ENCODE measurements around the gene ANKLE1. TPM values are rescaled to one million over a fixed set of nuclear protein-coding genes. Genes with fewer than 3 reads are reported as not detected.

The ANKLE1 gene
- total RNA-seq, 4 donors from 2014 or later: 0.07 to 1.1 (median 0.36) TPM

DNA sequence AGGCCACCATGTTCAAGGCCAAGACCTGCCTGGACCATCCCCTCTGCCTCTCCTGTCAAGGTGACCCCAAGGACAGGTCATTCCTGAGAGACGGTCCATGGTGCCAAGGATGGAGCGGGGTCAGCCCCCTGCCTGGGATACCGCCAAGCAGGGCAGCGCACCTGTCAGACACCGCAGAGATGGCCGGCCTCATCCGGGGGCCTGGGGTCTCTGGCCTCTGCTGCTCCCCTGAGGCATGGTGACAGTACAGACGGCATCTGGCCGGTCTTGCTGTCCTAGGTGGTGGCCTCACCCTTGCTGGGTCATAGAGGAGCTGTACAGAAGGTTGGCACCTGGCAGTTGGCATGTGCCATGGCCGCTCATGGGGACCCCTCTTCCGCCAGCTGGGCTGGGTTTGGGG lies 38.7 kb downstream of the ANKLE1 start:
- intact Hi-C loops (cut with DNase I; ENCODE audit: low total_unique reads): no loop called here
- WGBS, 2 donors: 81 to 88% methylated on average over 4 to 11 of the region's 11 CpGs
- TF ChIP-seq POLR2A (IDR thresholded peaks at IDR 0.05): no peak
- no peak for TF ChIP-seq CTCF (IDR thresholded peaks at IDR 0.05)
- no peak for DNase-seq (ENCODE audit: low spot score in 2 of 2)
- H3K4me3 ChIP-seq (ENCODE audit: low read depth, poor library complexity, severe bottlenecking): no peak overlapping the region

DNA sequence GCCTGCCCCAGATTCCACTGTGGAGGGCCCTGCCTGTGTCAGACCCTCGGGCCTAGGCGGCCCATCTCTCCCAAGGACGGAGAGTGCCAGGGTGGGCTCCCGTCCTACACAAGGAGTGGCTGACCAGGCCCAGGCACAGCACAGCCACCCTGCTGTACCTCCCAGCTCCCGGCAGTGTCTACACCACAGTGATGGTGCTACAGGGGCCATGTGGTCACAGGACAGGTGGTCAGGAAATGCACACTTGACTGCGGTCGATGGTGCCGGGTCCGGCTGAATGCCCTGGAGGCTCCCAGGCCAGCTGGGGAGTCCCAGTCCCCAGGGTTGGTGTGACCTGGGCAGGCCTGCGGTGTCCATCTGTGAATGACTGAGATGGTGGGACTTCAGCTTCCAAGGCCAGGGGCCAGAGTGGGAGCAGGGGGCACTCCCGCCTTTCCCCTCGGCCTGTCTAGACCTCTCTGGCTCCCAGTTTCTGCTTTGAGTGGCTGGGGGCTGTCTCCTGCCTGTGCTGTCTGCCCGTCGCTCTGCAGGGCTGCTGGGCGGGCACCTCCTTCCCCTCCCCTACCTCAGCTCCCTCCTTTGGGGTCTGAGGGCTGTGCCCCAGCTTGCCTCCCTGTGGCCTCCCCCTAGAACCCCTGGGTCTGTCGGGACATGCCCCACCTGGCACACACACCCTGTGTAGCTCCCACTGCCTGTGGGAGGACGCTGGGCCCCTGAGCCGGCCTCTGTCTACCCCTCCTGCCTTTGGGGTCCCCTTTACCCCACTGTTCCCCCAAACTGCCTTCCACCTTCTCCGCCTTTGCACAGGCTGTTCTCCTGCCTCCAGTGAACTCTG lies 40.2 kb downstream of the ANKLE1 start:
- no peak for TF ChIP-seq CTCF (IDR thresholded peaks at IDR 0.05)
- TF ChIP-seq POLR2A (IDR thresholded peaks at IDR 0.05): no peak
- intact Hi-C loops (cut with DNase I; ENCODE audit: low total_unique reads): no loop called here
- H3K4me3 ChIP-seq (ENCODE audit: low read depth, poor library complexity, severe bottlenecking): no peak overlapping the region
- 83 to 84% methylated on average over 14 to 16 of the region's 19 CpGs for WGBS, 2 donors
- DNase-seq (ENCODE audit: low spot score in 2 of 2): no peak

DNA sequence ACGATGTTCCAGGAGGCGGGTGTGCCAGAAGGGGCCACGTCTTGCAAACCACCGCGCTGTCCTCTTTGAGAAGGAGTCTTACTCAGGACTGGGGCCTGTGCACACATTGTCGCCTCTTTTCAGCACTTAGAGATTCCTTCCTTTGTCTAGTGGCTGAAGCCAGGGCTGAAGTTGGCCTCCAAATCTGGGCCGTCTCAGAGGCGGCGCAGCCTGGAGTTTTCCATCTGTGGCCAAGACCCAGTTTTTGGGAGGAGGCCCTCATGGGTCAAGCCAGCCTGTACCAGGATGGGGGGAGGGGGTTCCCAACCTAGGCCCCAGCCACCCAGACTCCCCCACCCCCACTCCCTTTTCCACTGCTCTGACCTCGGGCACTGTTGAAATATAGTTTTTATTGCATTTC lies 41.2 kb downstream of the ANKLE1 start:
- intact Hi-C loops (cut with DNase I; ENCODE audit: low total_unique reads): no loop called here
- 58 to 67% methylated on average over 10 of the region's 10 CpGs for WGBS, 2 donors
- no peak overlapping the region for H3K4me3 ChIP-seq (ENCODE audit: low read depth, poor library complexity, severe bottlenecking)
- no peak for DNase-seq (ENCODE audit: low spot score in 2 of 2)
- TF ChIP-seq CTCF (IDR thresholded peaks at IDR 0.05) (no peak), POLR2A (IDR thresholded peaks at IDR 0.05) (no peak)

GRCh38 chr19:17323300-17323963 lies 41.7 kb downstream of the ANKLE1 start:
- DNase-seq (ENCODE audit: low spot score in 2 of 2): no peak
- intact Hi-C loops (cut with DNase I; ENCODE audit: low total_unique reads): no loop called here

GRCh38 chr19:17323964-17324332 lies 42.2 kb downstream of the ANKLE1 start:
- no peak for DNase-seq (ENCODE audit: low spot score in 2 of 2)
- intact Hi-C loops (cut with DNase I; ENCODE audit: low total_unique reads): no loop called here
- WGBS, 2 donors: 29 to 36% methylated on average over 1 of the region's 7 CpGs

More at GRCh38 chr19:17323300-17323963, 41.7 kb downstream of the ANKLE1 start:
- TF ChIP-seq CTCF (IDR thresholded peaks at IDR 0.05) (no peak), POLR2A (IDR thresholded peaks at IDR 0.05) (no peak)
- H3K4me3 ChIP-seq (ENCODE audit: low read depth, poor library complexity, severe bottlenecking): no peak overlapping the region
- WGBS, 2 donors: 39 to 51% methylated on average over 18 to 37 of the region's 56 CpGs

More at GRCh38 chr19:17323964-17324332, 42.2 kb downstream of the ANKLE1 start:
- H3K4me3 ChIP-seq (ENCODE audit: low read depth, poor library complexity, severe bottlenecking): no peak overlapping the region
- TF ChIP-seq POLR2A (IDR thresholded peaks at IDR 0.05) (no peak), CTCF (IDR thresholded peaks at IDR 0.05) (no peak)
